Neural crest cell (in vitro differentiated cells): ENCODE measurements around the gene NRXN3. TPM values are rescaled to one million over a fixed set of nuclear protein-coding genes. Genes with fewer than 3 reads are reported as not detected.

Experiments
- DNase-seq: peaks from one replicate; pipeline ENCODE4 v3.0.0; 2021; ENCODE audit warnings: low read depth, mixed read lengths, low spot score
- H3K27ac Mint-ChIP-seq: one replicate; pipeline ENCODE4 v1.8.0; 2021; ENCODE audit warnings: mild to moderate bottlenecking, mixed read lengths; ENCODE audit not compliant: unreplicated experiment
- H3K27me3 Mint-ChIP-seq: 2 replicates; pipeline ENCODE4 v1.8.0; 2021; ENCODE audit warnings: low read depth, mild to moderate bottlenecking, mixed read lengths
- H3K36me3 Mint-ChIP-seq: 2 replicates; pipeline ENCODE4 v1.8.0; 2021; ENCODE audit warnings: low read depth, mild to moderate bottlenecking, mixed read lengths
- H3K4me1 Mint-ChIP-seq: 2 replicates; pipeline ENCODE4 v1.8.0; 2021; ENCODE audit warnings: mixed read lengths
- H3K4me3 Mint-ChIP-seq: one replicate; pipeline ENCODE4 v1.8.0; 2021; ENCODE audit warnings: mild to moderate bottlenecking, mixed read lengths
- H3K9me3 Mint-ChIP-seq: 2 replicates; pipeline ENCODE4 v1.8.0; 2021; ENCODE audit warnings: mixed read lengths
- CTCF ChIP-seq: fragments of 200-600 bp; sonication (generic); conservative IDR thresholded peaks from 2 replicates; pipeline ENCODE4 v1.5.0; 2021; ENCODE audit warnings: antibody characterized with exemption, mild to moderate bottlenecking
- total RNA-seq: library from RNA; stranded (reverse); gene quantifications from 2 replicates; pipeline ENCODE4 v1.2.1, GENCODE V29; 2021

NRXN3 gene
- total RNA-seq, 1 donor from 2014 or later, result 2.5 TPM

DNA sequence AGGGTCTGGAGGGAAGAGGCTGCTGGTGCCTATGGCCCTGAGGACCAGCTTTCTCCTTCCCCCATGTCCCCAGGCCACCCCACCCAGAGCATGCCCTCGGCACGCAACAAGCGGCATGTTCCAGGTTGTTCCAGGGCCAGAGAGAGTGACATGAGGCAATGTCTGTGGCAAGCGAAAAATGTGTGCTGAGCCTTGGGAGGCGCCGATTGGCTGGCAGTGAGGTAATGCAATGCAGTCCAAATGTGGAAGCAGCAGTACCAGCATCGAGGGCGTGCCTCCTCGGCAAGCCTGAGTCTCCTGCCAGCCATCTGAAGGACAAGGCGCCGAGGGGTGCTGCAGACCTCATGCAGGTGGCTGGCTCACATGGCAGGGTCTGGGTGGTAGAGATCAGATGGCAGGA is 423.8 kb downstream of the NRXN3 start:
- no peak for TF ChIP-seq CTCF
- Mint-ChIP-seq H3K9me3 (no peaks in the 10 kb centered on the region), H3K36me3 (no peaks in the 10 kb centered on the region), H3K4me1 (peaks cover 22% of the 10 kb centered on the region), H3K4me3 (no peak overlapping the region), H3K27ac (no peak overlapping the region), H3K27me3 (no peaks in the 10 kb centered on the region)
- no peak for DNase-seq

- DNase-seq, result peak; percentile 5
- peaks cover 22% of the 10 kb centered on the region for H3K4me1 Mint-ChIP-seq
- no peaks in the 10 kb centered on the region for H3K9me3 Mint-ChIP-seq
- no peaks in the 10 kb centered on the region for H3K27me3 Mint-ChIP-seq
- peak; percentile 37 for TF ChIP-seq CTCF
- H3K4me3 Mint-ChIP-seq, result no peak overlapping the region
- H3K36me3 Mint-ChIP-seq, result no peaks in the 10 kb centered on the region
- no peak overlapping the region for H3K27ac Mint-ChIP-seq
Observed at GRCh38 chr14:78595797-78596196, 425.6 kb downstream of the NRXN3 start.

DNA sequence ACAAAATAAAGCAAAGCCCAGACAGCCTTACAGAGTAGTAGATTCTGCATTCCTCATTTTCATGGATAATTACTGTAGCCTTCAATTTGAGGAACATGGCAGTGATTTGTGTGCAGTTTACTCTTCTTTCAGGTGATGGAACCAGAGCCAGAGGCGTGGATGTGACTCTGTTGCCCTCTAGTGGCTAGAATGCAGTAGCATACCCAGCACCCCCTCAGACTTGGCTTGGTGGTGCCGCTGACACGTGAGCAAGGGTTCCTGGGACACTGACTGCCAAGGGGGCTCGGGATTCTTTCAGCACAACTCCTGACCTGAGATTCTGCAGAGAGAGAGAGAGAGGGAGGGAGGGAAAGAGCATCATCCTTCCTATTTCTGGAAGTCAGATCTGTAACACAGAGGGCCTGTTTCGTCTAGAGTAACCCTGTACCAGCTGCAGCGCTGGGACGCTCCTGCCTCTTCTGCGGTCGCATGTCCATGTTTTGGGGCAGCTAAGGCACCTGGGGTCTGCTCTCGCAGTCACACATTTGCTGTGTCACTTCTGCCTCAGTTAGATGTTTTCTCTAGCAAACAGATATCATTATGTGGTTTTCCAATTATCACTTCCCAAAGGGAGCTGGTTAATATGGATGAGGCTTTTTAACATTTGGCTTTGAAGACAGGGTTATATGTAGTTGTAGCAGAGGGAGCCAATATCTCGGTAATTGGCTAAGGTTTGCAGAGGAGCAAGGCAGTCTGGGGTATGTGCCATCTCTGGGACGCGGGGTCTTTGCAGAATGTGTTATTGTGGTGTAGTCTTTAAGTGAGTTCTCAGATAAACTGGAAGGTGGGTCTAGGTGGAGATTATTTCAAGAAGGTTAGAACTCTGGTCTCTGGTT is 428.1 kb downstream of the NRXN3 start:
- Mint-ChIP-seq H3K4me1 (peaks cover 10% of the 10 kb centered on the region), H3K4me3 (no peak overlapping the region), H3K36me3 (no peaks in the 10 kb centered on the region), H3K27me3 (no peaks in the 10 kb centered on the region), H3K9me3 (no peaks in the 10 kb centered on the region), H3K27ac (peak overlapping the region; percentile 30)
- TF ChIP-seq CTCF, result peak; percentile 89
- peak; percentile 50 for DNase-seq

DNA sequence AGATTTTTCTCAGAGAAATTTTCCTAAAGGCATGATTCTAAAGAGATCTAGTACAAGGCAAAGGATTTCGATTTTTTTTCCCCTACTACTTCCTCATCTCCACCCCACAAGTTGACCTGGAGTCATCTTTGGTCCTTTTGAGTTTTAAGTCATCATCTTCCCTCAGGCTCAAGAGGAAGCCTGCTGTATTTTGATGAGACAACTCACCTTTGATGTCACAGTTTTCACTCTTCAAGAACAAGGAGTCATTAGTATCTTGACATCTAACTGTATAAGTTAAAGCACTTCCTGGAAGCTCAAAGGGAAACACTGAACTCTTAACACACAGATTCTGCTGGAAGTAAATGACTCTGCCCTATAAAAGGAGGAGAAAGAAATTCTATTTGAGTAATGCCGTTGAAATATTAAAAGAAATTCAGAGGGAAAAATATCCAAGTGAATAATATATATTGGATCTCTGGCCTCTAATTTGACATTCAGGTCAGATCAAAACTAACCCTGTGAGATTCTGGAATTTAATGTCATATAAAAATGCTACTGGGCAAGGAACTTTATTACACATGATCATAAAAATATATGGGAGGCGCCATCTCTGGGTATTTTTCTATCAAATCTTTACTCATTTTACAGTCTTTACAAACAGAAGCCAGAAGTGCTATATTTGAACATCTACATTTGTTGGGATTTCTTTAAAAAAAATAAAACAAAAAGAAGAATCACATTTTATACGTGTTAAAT is 435.0 kb downstream of the NRXN3 start:
- H3K4me1 Mint-ChIP-seq, result peaks cover 20% of the 10 kb centered on the region
- no peaks in the 10 kb centered on the region for H3K27me3 Mint-ChIP-seq
- no peaks in the 10 kb centered on the region for H3K9me3 Mint-ChIP-seq
- H3K4me3 Mint-ChIP-seq, result no peak overlapping the region
- no peak for DNase-seq
- H3K36me3 Mint-ChIP-seq, result peaks cover 2% of the 10 kb centered on the region
- TF ChIP-seq CTCF, result no peak
- H3K27ac Mint-ChIP-seq, result peak overlapping the region; percentile 69

DNA sequence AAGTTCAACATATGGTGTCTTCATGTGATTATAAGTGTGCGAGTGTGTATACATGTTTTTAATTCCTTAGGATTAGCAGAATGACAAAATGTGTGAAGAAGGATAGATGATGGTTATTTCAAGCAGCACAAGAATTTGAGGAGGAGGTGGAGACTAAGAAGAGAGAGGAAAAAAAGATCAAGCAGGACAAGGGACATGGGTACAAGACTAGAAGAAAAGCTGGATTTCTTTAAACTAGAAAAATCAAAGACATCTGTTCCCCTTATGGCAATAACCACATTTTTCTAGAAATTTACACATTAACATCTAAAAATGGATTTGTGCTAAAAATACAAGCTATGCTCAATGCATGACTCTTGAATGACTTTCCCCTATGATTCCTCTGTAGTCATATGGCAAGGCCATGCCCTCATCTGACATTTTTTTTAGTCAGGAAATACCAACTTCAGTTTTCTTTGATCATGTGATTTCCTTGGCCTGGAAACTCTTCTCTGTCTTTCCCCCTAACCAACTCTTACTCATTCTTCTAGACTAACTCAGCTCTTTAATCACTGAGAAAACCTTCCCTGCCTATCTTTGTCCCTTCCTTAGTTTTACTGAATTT is 435.8 kb downstream of the NRXN3 start:
- peaks cover 23% of the 10 kb centered on the region for H3K4me1 Mint-ChIP-seq
- TF ChIP-seq CTCF, result no peak
- peak overlapping the region; percentile 1 for H3K27ac Mint-ChIP-seq
- H3K27me3 Mint-ChIP-seq, result no peaks in the 10 kb centered on the region
- H3K36me3 Mint-ChIP-seq, result peaks cover 2% of the 10 kb centered on the region
- H3K9me3 Mint-ChIP-seq, result no peaks in the 10 kb centered on the region
- no peak for DNase-seq
- no peak overlapping the region for H3K4me3 Mint-ChIP-seq
